Neural cell (in vitro differentiated cells): ENCODE data around the gene SOCS6. TPM values are rescaled to one million over a fixed set of nuclear protein-coding genes. Genes with fewer than 3 reads are reported as not detected.

ENCODE experiments used
- H2AFZ ChIP-seq: fragments of 200-600, 300-800 bp; sonication (generic), shearing (Covaris generic); 2 replicates; pipeline ENCODE4 v1.6.0; 2014; ENCODE audit warnings: low read depth, mild to moderate bottlenecking, antibody characterized with exemption, low read length, moderate library complexity
- H3F3A ChIP-seq: fragments of 200-600 bp; shearing (Covaris generic); 2 replicates; pipeline ENCODE4 v1.6.1; 2016; ENCODE audit warnings: mild to moderate bottlenecking, moderate library complexity, mixed read lengths, antibody characterized with exemption, low read length; ENCODE audit not compliant: insufficient read depth, poor library complexity, severe bottlenecking
- H3K27ac ChIP-seq: fragments of 200-600, 300-800 bp; sonication (generic), shearing (Covaris generic); 2 replicates; pipeline ENCODE4 v1.5.1; 2014; ENCODE audit warnings: mild to moderate bottlenecking, low read length, moderate library complexity
- H3K27me3 ChIP-seq: fragments of 300-800, 200-600 bp; sonication (generic), shearing (Covaris generic); 2 replicates; pipeline ENCODE4 v1.6.0; 2014; ENCODE audit warnings: mild to moderate bottlenecking, low read depth, low read length, moderate library complexity; ENCODE audit not compliant: insufficient read depth
- H3K36me3 ChIP-seq: fragments of 300-800, 200-600 bp; sonication (generic), shearing (Covaris generic); 2 replicates; pipeline ENCODE4 v1.5.1; 2014; ENCODE audit warnings: mild to moderate bottlenecking, antibody characterized with exemption, low read length, moderate library complexity; ENCODE audit not compliant: insufficient read depth
- H3K4me2 ChIP-seq: fragments of 300-800, 200-600 bp; sonication (generic), shearing (Covaris generic); 2 replicates; pipeline ENCODE4 v1.6.0; 2014; ENCODE audit warnings: mild to moderate bottlenecking, low read length
- H3K4me3 ChIP-seq: fragments of 300-800, 200-600 bp; sonication (generic), shearing (Covaris generic); 2 replicates; pipeline ENCODE4 v1.5.1; 2014; ENCODE audit warnings: mild to moderate bottlenecking, low read length, moderate library complexity
- H3K79me2 ChIP-seq: fragments of 200-600 bp; shearing (Covaris generic); replicated peaks from 2 replicates; pipeline ENCODE4 v1.6.0; 2014; ENCODE audit warnings: mild to moderate bottlenecking, low read length, moderate library complexity; ENCODE audit not compliant: insufficient read depth
- H3K9ac ChIP-seq: fragments of 300-800, 200-600 bp; sonication (generic), shearing (Covaris generic); 2 replicates; pipeline ENCODE4 v1.6.1; 2016; ENCODE audit warnings: mild to moderate bottlenecking, low read length, mixed read lengths
- H3K9me2 ChIP-seq: fragments of 200-600 bp; shearing (Covaris generic); 2 replicates; pipeline ENCODE4 v1.6.1; 2016; ENCODE audit warnings: mild to moderate bottlenecking, low read length, mixed read lengths; ENCODE audit not compliant: insufficient read depth
- H3K9me3 ChIP-seq: fragments of 200-600, 300-800 bp; sonication (generic), shearing (Covaris generic); 2 replicates; pipeline ENCODE4 v1.6.1; 2016; ENCODE audit warnings: mild to moderate bottlenecking, mixed run types, low read length, moderate library complexity, mixed read lengths
- H4K20me1 ChIP-seq: fragments of 200-600 bp; shearing (Covaris generic); 2 replicates; pipeline ENCODE4 v1.6.1; 2016; ENCODE audit warnings: mild to moderate bottlenecking, mixed run types; ENCODE audit not compliant: insufficient read depth
- CTCF ChIP-seq: fragments of 450-650 bp; IDR thresholded peaks from 2 replicates; pipeline ENCODE4 v1.5.1; 2014; ENCODE audit warnings: antibody characterized with exemption, mild to moderate bottlenecking, moderate library complexity; ENCODE audit not compliant: poor library complexity, severe bottlenecking
- EP300 ChIP-seq: fragments of 450-650 bp; conservative IDR thresholded peaks from 2 replicates; pipeline ENCODE4 v1.6.1; 2014; ENCODE audit warnings: antibody characterized with exemption, mild to moderate bottlenecking, moderate library complexity; ENCODE audit not compliant: poor library complexity, severe bottlenecking
- EZH2 ChIP-seq: fragments of 200-600, 300-800 bp; shearing (Covaris generic), sonication (generic); IDR thresholded peaks from 2 replicates; pipeline ENCODE4 v1.6.1; 2014; ENCODE audit warnings: antibody characterized with exemption, low read length, borderline replicate concordance, mild to moderate bottlenecking; ENCODE audit not compliant: insufficient read depth, poor library complexity, severe bottlenecking
- MXI1 ChIP-seq: fragments of 450-650 bp; conservative IDR thresholded peaks from 2 replicates; pipeline ENCODE4 v1.6.1; 2014; ENCODE audit warnings: antibody characterized with exemption, mild to moderate bottlenecking; ENCODE audit not compliant: poor library complexity, severe bottlenecking
- POLR2AphosphoS5 ChIP-seq: IDR thresholded peaks from 2 replicates; pipeline ENCODE4 v1.6.1; 2012
- RAD21 ChIP-seq: fragments of 450-650 bp; conservative IDR thresholded peaks from 2 replicates; pipeline ENCODE4 v1.6.1; 2014; ENCODE audit warnings: antibody characterized with exemption, mild to moderate bottlenecking, moderate library complexity
- REST ChIP-seq: IDR thresholded peaks from 2 replicates; pipeline ENCODE4 v1.6.1; 2012; ENCODE audit warnings: borderline replicate concordance
- SMC3 ChIP-seq: fragments of 450-650 bp; conservative IDR thresholded peaks from 2 replicates; pipeline ENCODE4 v1.6.1; 2014; ENCODE audit warnings: antibody characterized with exemption, mild to moderate bottlenecking, moderate library complexity; ENCODE audit not compliant: poor library complexity
- TAF1 ChIP-seq: IDR thresholded peaks from 2 replicates; pipeline ENCODE4 v1.6.1; 2012; ENCODE audit warnings: low read depth
- polyA plus RNA-seq: library from polyadenylated mRNA; depleted of rRNA; stranded (reverse); fragments of >200 nt; gene quantifications from 2 replicates; pipeline ENCODE4 v1.2.3, GENCODE V29; 2014

SOCS6 gene
- polyA plus RNA-seq, 1 donor from 2014 or later = 21.9 TPM

GRCh38 chr18:70370762-70371733, 82.2 kb downstream of the SOCS6 start:
- Histone ChIP-seq H2AFZ (no peak overlapping the region), H3K36me3 (no peaks in the 10 kb centered on the region)

More at GRCh38 chr18:70370762-70371733, 82.2 kb downstream of the SOCS6 start:
- Histone ChIP-seq H3K9me2 (no peaks in the 10 kb centered on the region), H3K4me3 (no peak overlapping the region), H4K20me1 (no peaks in the 10 kb centered on the region), H3K9me3 (no peaks in the 10 kb centered on the region), H3F3A (no peaks in the 10 kb centered on the region), H3K79me2 (no peaks in the 10 kb centered on the region), H3K27ac (no peak overlapping the region), H3K4me2 (no peak overlapping the region), H3K27me3 (no peaks in the 10 kb centered on the region), H3K9ac (no peak overlapping the region)
- TF ChIP-seq CTCF = no peak
- TF ChIP-seq MXI1 = no peak
- no peak for TF ChIP-seq SMC3
- TF ChIP-seq EP300 = no peak
- TF ChIP-seq EZH2 = no peak
- no peak for TF ChIP-seq POLR2AphosphoS5
- no peak for TF ChIP-seq REST
- no peak for TF ChIP-seq RAD21
- TF ChIP-seq TAF1 = no peak
